Astrocyte (in vitro differentiated cells and primary cell): Measurements from ENCODE around the gene PMM2. TPM values are rescaled to one million over a fixed set of nuclear protein-coding genes. Genes with fewer than 3 reads are reported as not detected.

Source experiments
- DNase-seq: peaks from one replicate; pipeline ENCODE4 v3.0.0-alpha.2; 2010; ENCODE audit warnings: low read depth
- FAIRE-seq: peaks from 2 replicates; lab custom pipeline; 2011; peaks lifted over from hg19 to GRCh38; lab: Jason Lieb, UNC
- H2AFZ ChIP-seq: 2 replicates; pipeline ENCODE4 v1.6.0; 2012; ENCODE audit warnings: low read depth, low read length, inconsistent platforms
- H3K27ac ChIP-seq: 2 replicates; pipeline ENCODE4 v1.5.1; 2011; ENCODE audit warnings: low read depth, low read length, inconsistent platforms
- H3K27me3 ChIP-seq: 2 replicates; pipeline ENCODE4 v1.6.0; 2011; ENCODE audit warnings: low read length, inconsistent platforms; ENCODE audit not compliant: insufficient read depth
- H3K36me3 ChIP-seq: 2 replicates; pipeline ENCODE4 v1.5.1; 2011; ENCODE audit warnings: low read length, inconsistent platforms; ENCODE audit not compliant: insufficient read depth
- H3K4me1 ChIP-seq: 2 replicates; pipeline ENCODE4 v1.5.1; 2011; ENCODE audit warnings: low read length, inconsistent platforms; ENCODE audit not compliant: insufficient read depth
- H3K4me2 ChIP-seq: 2 replicates; pipeline ENCODE4 v1.6.0; 2012; ENCODE audit warnings: low read length, inconsistent platforms
- H3K4me3 ChIP-seq: 2 replicates; pipeline ENCODE4 v1.5.1; 2011; ENCODE audit warnings: low read depth, mild to moderate bottlenecking, low read length, inconsistent platforms; ENCODE audit not compliant: insufficient read depth
- H3K79me2 ChIP-seq: 2 replicates; pipeline ENCODE4 v1.6.0; 2012; ENCODE audit warnings: mild to moderate bottlenecking, low read length, inconsistent platforms; ENCODE audit not compliant: insufficient read depth
- H3K9ac ChIP-seq: 2 replicates; pipeline ENCODE4 v1.6.0; 2012; ENCODE audit warnings: mild to moderate bottlenecking, low read length, inconsistent platforms
- H3K9me3 ChIP-seq: 2 replicates; pipeline ENCODE4 v1.5.1; 2012; ENCODE audit warnings: low read depth, mild to moderate bottlenecking, low read length, inconsistent platforms; ENCODE audit not compliant: insufficient read depth
- H4K20me1 ChIP-seq: 2 replicates; pipeline ENCODE4 v1.6.0; 2012; ENCODE audit warnings: low read length, inconsistent platforms; ENCODE audit not compliant: insufficient read depth
- H3K27ac Mint-ChIP-seq: one replicate; pipeline ENCODE4 v1.8.0; 2021; ENCODE audit warnings: mild to moderate bottlenecking, mixed read lengths; ENCODE audit not compliant: unreplicated experiment
- H3K27me3 Mint-ChIP-seq: one replicate; pipeline ENCODE4 v1.8.0; 2021; ENCODE audit warnings: low read depth, mixed read lengths; ENCODE audit not compliant: unreplicated experiment
- H3K36me3 Mint-ChIP-seq: one replicate; pipeline ENCODE4 v1.8.0; 2021; ENCODE audit warnings: low read depth, mixed read lengths; ENCODE audit not compliant: unreplicated experiment
- H3K4me1 Mint-ChIP-seq: one replicate; pipeline ENCODE4 v1.8.0; 2021; ENCODE audit warnings: low read depth, mixed read lengths; ENCODE audit not compliant: unreplicated experiment
- H3K4me3 Mint-ChIP-seq: one replicate; pipeline ENCODE4 v1.8.0; 2021; ENCODE audit warnings: mild to moderate bottlenecking, moderate library complexity, mixed read lengths; ENCODE audit not compliant: unreplicated experiment
- H3K9me3 Mint-ChIP-seq: one replicate; pipeline ENCODE4 v1.8.0; 2021; ENCODE audit warnings: mild to moderate bottlenecking, mixed read lengths; ENCODE audit not compliant: unreplicated experiment
- CTCF ChIP-seq: IDR thresholded peaks from 2 replicates; pipeline ENCODE4 v1.5.1; 2011; ENCODE audit warnings: low read depth, mild to moderate bottlenecking, inconsistent platforms, low read length, moderate library complexity; ENCODE audit not compliant: insufficient read depth
- EZH2 ChIP-seq: IDR thresholded peaks from 2 replicates; pipeline ENCODE4 v1.6.1; 2012; ENCODE audit warnings: mild to moderate bottlenecking, low read length, inconsistent platforms; ENCODE audit not compliant: insufficient read depth
- total RNA-seq: library from RNA; stranded (reverse); gene quantifications from 2 replicates; pipeline ENCODE4 v1.2.1, GENCODE V29; 2021

The PMM2 gene
- total RNA-seq, 1 donor from 2014 or later = 57.8 TPM

- Histone ChIP-seq H3K36me3 (peaks cover 35% of the 10 kb centered on the region), H2AFZ (no peak overlapping the region)
- FAIRE-seq = no peak
These were observed 56.0 kb downstream of the PMM2 start for GRCh38 chr16:8853611-8854010.

GRCh38 chr16:8854298-8854948, 56.8 kb downstream of the PMM2 start:
- peaks cover 3% of the 10 kb centered on the region for H3K9me3 Mint-ChIP-seq
- FAIRE-seq = no peak
- no peak overlapping the region for H3K4me3 ChIP-seq
- no peak overlapping the region for H3K27ac Mint-ChIP-seq
- no peak for TF ChIP-seq EZH2
- no peak for TF ChIP-seq CTCF
- peaks cover 87% of the 10 kb centered on the region for H4K20me1 ChIP-seq
- peaks cover 18% of the 10 kb centered on the region for H3K4me1 ChIP-seq
- no peak overlapping the region for H2AFZ ChIP-seq
- peaks cover 6% of the 10 kb centered on the region for H3K79me2 ChIP-seq
- no peak for DNase-seq
- H3K9ac ChIP-seq = no peak overlapping the region
- H3K4me3 Mint-ChIP-seq = no peak overlapping the region
- peaks cover 35% of the 10 kb centered on the region for H3K36me3 ChIP-seq
- peaks cover 36% of the 10 kb centered on the region for H3K4me1 Mint-ChIP-seq
- H3K27me3 Mint-ChIP-seq = no peaks in the 10 kb centered on the region
- no peak overlapping the region for H3K4me2 ChIP-seq
- H3K36me3 Mint-ChIP-seq = peaks cover 26% of the 10 kb centered on the region
- no peak overlapping the region for H3K27ac ChIP-seq
- H3K9me3 ChIP-seq = no peaks in the 10 kb centered on the region
- H3K27me3 ChIP-seq = no peaks in the 10 kb centered on the region

More at GRCh38 chr16:8853611-8854010, 56.0 kb downstream of the PMM2 start:
- Mint-ChIP-seq H3K27me3 (no peaks in the 10 kb centered on the region), H3K4me1 (peaks cover 40% of the 10 kb centered on the region), H3K36me3 (peaks cover 26% of the 10 kb centered on the region), H3K4me3 (no peak overlapping the region), H3K9me3 (peaks cover 3% of the 10 kb centered on the region), H3K27ac (no peak overlapping the region)
- H4K20me1 ChIP-seq = peaks cover 87% of the 10 kb centered on the region
- DNase-seq = no peak
- H3K79me2 ChIP-seq = peaks cover 6% of the 10 kb centered on the region
- peaks cover 26% of the 10 kb centered on the region for H3K4me1 ChIP-seq
- no peaks in the 10 kb centered on the region for H3K27me3 ChIP-seq
- no peak overlapping the region for H3K4me3 ChIP-seq
- no peaks in the 10 kb centered on the region for H3K9me3 ChIP-seq
- H3K4me2 ChIP-seq = no peak overlapping the region
- no peak overlapping the region for H3K9ac ChIP-seq
- no peak overlapping the region for H3K27ac ChIP-seq
- TF ChIP-seq EZH2 = no peak
- TF ChIP-seq CTCF = no peak
